Measurements from ENCODE around the gene FBXO42. TPM values are rescaled to one million over a fixed set of nuclear protein-coding genes. Genes with fewer than 3 reads are reported as not detected.

FBXO42 gene
- total and polyA plus RNA-seq, 9 of the 15 experiments (the other 6 are each of a cell fraction or from before 2014, with no cell fraction given): 7.2 to 24.8 (median 17.4) TPM

- no peak for TF ChIP-seq ZHX1 (conservative IDR thresholded peaks at IDR 0.05; ENCODE audit: low read length)
- TF ChIP-seq ARID1B (IDR thresholded peaks at IDR 0.05): peak; percentile 47; the same call in 1 of the 2 replicates
- no peak for TF ChIP-seq ATF2 (CRISPR knock-in tag; IDR thresholded peaks at IDR 0.05)
- TF ChIP-seq ZNF282 (CRISPR knock-in tag; IDR thresholded peaks at IDR 0.05): no peak
- 0 out of 2 replicates have a peak, but pooled peaks have one; percentile 17 for TF ChIP-seq MGA (IDR thresholded peaks at IDR 0.05)
These were observed 109.1 kb downstream of the FBXO42 start (continued) for GRCh38 chr1:16243215-16243610.

Data from K562 (cell line).